ENCODE data around the gene VN1R2.
"Not testable (repeated sequence)": the region's sequence is repeated elsewhere in the genome, so short reads cannot be mapped to it uniquely, and the experiment has no call there.

The VN1R2 gene, protein sequence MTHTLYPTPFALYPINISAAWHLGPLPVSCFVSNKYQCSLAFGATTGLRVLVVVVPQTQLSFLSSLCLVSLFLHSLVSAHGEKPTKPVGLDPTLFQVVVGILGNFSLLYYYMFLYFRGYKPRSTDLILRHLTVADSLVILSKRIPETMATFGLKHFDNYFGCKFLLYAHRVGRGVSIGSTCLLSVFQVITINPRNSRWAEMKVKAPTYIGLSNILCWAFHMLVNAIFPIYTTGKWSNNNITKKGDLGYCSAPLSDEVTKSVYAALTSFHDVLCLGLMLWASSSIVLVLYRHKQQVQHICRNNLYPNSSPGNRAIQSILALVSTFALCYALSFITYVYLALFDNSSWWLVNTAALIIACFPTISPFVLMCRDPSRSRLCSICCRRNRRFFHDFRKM

DNA sequence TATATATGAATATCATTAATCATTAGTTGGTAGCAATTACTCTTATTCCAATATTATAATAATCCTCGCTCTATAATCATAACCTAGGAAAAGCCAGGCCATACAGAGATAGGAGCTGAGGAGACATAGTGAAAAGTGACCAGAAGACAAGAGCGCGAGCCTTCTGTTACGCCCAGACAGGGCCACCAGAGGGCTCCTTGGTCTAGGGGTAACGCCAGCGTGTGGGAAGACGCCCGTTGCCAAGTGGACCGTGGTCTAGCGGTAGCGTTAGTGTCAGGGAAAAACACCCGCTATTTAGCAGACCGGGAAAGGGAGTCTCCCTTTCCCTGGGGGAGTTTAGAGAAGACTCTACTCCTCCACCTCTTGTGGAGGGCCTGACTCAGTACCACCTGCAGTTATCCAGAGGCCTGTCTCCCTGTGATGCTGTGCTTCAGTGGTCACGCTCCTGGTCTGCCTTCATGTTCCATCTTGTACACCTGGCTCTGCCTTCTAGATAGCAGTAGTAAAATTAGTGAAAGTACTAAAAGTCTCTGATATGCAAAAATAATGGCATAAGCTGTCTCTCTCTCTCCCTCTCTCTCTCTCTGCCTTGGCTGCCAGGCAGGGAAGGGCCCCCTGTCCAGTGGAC lies at the start of gene VN1R2:
Gene VN1R2, plus strand, starts transcription at position 578 of the 628 bp plus-strand sequence. CDS start 84 bp downstream, outside the sequence.
- not testable (repeated sequence) for DNase-seq

DNA sequence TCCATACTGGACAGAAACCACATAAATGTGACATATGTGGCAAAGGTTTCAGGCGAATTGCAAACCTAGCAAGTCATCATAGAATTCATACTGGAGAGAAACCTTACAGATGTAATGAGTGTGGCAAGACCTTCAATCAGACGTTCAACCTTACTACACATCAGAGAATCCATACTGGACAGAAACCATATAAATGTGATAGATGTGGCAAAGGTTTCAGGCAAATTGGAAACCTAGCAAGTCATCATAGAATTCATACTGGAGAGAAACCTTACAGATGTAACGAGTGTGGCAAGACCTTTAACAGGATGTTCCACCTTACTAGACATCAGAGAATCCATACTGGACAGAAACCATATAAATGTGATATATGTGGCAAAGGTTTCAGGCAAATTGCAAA lies 46.5 kb upstream of the VN1R2 start:
- DNase-seq = not testable (repeated sequence)

DNA sequence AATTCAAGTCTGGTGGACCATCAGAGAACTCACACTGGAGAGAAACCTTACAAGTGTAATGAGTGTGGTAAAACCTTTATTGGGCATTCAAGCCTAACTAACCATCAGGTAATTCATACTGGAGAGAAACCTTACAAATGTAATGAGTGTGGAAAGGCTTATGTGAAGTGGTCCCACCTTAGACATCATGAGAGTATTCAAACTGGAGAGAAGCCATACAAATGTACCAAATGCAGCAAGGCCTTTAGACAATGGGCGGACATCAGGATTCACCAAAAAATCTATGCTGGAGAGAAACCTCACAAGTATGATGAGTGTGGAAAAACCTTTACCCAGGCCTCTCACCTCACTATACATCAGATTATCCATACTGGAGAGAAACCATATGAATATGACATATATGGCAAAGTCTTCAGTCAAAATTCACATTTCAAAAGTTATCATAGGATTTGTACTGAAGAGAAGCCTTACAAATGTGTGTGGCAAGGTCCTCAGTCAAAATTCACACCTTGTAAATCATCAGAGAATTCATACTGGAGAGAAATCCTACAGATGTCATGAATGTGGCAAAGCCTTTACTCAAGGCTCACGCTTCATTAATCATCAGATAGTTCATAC lies 45.3 kb upstream of the VN1R2 start:
- DNase-seq = no peak

DNA sequence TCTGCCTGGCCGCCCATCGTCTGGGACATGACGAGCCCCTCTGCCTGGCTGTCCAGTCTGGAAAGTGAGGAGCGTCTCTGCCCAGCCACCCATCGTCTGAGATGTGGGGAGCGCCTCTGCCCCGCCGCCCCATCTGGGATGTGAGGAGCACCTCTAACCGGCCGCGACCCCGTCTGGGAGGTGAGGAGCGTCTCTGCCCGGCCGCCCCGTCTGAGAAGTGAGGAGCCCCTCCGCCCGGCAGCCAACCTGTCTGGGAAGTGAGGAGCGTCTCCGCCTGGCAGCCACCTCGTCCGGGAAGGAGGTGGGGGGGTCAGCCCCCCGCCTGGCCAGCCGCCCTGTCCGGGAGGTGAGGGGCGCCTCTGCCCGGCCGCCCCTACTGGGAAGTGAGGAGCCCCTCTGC lies 35.4 kb upstream of the VN1R2 start:
- DNase-seq = not testable (repeated sequence)

DNA sequence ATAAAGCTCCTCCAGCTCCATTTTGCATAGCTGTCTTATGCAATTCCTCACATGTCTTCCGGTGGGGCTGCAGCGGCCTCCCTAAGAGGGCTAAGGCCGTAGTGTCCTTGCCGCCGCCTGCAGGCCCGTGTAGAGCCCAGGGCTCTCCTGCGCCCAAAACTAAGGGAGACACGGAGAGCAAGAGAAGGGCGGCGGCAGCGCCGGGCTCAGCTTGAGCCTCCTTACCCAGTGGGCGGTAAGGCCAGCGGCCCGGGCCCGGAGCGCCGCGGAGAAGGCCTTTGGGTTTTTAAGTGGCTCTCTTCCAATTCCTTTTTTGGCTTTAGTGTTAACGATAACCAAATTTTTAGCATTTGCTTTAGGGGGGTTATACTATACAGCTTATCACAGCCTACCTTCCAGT lies 33.5 kb upstream of the VN1R2 start:
- DNase-seq = no peak

DNA sequence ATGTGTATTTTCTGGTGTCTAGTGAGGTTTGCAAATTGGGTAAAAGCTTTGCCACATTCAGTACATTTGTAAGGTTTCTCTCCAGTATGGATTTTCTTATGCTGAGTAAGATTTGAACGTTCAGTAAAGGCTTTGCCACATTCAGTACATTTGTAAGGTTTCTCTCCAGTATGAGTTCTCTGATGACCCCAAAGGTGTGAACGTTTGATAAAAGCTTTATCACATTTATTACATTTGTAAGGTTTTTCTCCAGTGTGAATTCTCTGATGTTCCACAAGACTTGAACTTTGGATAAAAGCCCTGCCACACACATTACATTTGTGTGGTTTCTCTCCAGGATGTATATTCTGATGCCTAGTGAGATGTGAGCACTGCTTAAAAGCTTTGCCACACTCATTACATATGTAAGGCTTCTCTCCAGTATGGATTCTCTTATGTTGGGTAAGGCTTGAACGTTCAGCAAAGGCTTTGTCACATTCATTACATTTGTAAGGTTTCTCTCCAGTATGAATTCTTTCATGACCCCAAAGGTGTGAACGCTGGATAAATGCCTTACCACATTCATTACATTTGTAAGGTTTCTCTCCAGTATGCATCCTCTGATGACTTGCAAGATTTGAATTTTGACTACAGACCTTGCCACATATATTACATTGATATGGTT lies 20.8 kb upstream of the VN1R2 start:
- DNase-seq = no peak

DNA sequence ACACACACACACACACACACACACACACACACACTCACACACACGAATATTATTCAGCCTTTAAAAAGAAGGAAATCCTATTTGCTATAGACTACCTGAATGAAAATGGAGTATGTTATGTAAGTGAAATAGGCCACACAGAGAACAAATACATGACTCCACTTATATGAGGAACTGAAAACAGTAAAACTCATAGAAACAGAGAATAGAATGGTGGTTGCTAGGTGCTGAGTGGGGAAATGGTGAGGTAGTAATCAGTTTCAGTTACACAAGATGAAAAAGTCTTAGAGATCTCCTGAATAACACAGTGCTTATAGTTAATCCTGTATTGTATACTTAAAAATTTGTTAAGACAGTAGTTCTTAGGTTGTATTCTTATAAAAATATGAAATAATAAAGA lies 11.6 kb upstream of the VN1R2 start:
- no peak for DNase-seq

DNA sequence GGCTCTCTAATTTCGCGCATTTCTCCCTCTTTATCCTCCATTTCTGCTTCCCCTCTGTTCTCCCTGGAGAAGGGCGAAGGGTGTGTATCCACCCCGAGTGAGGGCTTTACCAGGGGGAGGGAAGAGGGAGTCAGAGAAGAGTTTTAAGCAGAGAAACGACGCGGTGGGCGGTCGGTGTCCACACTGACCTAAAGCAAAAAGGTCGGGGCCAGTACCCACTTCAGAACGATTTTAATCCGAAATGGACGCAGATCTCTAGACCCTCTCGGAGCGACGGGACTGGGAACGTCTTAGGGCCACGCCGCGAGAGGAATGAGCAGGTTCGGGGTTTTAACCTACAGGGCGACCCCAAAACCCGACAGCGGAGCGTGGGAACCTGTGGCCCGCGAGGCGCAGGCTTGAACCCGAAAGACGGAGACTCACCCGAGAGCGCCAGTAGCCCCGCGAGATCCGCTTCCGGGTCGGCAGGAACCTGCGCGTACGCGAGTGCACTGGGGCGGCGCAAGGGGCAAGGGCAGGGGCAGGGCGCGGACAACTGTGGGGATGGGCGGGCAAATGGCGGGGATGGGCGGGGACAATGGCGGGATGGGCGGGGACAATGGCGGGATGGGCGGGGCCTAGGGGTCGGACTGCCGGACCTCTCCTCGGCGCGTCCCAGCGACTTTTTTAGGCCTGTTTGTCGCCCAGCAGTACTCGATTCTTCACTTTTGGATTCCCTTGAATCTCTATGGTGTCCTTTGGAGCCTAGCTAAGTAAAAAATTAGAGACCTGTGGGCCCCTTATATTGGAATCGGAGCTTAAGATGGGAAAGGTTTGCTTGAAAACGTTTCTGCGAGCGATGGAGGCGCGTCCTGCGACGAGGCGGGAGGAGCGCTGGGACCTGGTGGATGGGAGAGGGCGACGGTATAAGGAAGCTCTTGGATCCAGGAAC lies 3.4 kb upstream of the VN1R2 start, which contains the start of gene ZNF677:
Gene ZNF677, minus strand, starts transcription at position 463 of the 931 bp plus-strand sequence. CDS start 3,323 bp downstream, outside the sequence.
- no peak for DNase-seq

DNA sequence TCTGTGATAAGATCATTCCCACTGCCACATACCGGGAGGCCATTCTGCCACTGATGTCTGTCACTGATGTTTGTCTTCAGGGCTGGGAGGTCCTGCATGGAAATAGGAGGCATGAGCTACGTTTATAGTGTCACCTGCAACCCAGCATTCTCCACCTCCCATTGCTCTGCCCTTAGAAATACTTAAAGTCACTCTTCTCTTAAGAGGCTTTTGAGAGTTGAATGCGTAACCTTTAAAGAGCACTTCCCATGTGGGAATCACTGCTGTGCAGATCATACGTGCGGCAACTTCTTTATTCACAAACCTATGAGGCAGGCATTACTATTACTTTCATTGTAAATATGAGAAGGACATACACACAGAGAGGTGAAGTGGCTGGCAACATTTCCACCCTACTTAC lies 9.5 kb downstream of the VN1R2 start, which contains the start of gene VN1R4:
Gene VN1R4, minus strand, starts transcription at position 101 of the 400 bp plus-strand sequence. Its CDS starts 58 bp downstream, at position 43.
- DNase-seq = not testable (repeated sequence)

DNA sequence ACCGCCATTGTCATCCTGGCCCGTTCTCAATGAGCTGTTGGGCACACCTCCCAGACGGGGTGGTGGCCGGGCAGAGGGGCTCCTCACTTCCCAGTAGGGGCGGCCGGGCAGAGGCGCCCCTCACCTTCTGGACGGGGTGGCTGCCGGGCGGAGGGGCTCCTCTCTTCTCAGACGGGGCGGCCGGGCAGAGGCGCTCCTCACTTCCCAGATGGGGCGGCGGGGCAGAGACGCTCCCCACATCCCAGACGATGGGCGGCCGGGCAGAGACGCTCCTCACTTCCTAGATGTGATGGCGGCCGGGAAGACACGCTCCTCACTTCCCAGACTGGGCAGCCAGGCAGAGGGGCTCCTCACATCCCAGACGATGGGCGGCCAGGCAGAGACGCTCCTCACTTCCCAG lies 11.8 kb downstream of the VN1R2 start:
- DNase-seq = not testable (repeated sequence)

DNA sequence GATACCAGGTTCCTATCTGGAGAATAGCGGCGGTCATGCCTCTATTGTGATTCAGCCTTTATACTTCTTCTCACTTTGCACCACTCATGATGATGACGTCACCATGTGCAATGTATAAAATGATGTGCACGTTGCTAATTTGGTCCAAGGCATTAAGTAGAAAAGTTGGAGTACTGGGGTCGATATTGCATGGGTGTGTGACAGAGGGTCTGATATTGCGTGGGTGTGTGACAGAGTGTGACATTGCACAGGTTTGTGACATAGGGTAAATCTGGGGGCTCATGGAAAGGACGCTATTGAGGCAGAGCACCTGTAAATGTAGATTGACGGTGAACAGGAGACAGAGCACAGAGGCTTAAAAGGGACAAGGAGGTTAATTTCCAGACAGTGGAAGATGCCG lies 14.0 kb downstream of the VN1R2 start:
- DNase-seq = no peak

DNA sequence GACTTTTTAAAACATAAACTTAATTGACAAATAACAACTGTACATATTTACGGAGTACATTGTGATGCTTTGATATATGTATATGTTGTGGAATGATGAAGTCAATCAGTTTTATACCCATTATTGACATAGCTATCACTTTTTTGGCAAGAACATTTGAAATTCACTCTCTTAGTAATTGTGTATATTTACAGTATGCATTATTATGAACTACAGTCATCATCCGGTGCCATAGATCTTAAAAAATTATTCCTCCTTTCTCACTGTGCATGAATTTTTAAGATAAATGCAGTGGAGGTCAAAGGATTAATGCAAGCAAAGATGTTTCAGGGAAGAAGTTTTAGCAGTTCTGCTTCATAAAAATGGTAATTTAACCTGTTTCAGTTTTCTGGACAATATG lies 17.4 kb downstream of the VN1R2 start:
- no peak for DNase-seq

DNA sequence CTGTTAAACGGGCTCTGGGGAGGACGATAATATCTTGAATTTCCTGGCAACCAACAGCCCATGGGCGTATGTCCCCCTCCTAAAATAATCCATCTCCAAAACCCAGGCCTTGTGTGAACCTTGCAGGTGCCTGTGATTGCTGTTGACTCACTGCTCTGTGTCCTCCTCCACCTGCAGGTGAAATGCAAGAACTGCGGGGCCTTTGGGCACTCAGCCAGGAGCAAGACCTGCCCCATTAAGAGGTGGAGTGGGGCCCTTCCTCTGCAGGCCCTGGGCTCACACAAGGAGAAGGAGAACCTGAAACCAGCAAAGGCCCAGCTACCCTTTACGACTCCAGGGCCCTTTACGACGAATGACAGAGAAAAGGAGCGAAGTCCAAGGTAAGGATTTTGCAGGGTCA lies 23.9 kb downstream of the VN1R2 start:
- DNase-seq = not testable (repeated sequence)

DNA sequence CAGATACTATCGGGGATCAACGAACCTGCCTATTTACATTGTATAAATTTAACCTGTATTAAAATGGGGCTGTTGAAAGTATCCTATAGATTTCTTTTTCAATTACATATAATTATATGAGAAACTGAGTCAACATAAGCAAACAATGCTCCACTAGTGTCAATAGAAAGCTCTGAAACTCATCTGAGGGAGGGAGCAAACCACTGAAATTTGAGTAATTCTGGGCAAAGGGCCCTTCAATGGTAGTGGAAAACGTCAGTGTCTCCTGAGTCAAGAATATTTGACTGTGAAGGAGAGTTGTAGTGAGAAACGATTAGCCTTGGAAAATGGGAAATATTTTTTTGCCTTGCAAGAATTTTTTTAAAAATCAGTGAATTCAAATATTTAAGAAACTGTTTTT lies 27.0 kb downstream of the VN1R2 start:
- no peak for DNase-seq

DNA sequence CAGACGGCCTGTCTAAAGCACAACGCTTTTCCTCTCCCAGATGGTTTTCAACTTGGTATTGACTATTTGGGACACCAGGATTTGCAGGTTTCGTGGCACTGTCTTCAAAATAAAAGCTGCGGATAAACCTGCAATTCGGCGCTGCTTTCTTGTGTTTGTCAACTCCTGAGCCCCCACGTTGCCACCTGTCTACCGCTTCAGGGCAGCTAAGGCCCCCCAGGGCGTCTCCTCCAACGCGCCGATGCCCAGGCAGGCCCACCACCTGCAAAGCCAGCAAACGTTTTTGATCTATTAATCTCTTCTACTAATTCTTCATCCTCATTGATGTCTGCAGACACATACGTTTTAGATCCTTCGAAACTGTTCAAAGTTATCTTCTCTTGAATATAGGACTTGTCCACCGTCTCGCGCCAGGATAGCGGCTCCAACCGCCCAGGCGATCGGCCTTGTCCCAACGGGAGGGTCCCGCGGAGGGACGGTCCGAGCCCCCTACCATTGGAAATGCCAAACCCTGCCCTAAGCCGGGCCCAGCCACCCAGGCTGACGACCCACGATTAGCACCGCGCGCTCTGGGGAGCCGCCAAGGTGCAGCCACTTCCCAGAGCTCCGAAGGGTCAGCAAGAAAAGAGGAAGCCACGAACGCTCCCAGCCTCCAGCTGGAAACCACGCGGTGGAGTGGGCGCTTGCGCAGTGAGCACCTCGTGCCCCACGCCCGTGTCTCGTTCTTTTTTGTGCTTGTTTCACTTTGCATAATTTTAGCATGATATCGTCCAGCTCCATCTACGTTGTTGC lies 32.9 kb downstream of the VN1R2 start:
- no peak for DNase-seq

DNA sequence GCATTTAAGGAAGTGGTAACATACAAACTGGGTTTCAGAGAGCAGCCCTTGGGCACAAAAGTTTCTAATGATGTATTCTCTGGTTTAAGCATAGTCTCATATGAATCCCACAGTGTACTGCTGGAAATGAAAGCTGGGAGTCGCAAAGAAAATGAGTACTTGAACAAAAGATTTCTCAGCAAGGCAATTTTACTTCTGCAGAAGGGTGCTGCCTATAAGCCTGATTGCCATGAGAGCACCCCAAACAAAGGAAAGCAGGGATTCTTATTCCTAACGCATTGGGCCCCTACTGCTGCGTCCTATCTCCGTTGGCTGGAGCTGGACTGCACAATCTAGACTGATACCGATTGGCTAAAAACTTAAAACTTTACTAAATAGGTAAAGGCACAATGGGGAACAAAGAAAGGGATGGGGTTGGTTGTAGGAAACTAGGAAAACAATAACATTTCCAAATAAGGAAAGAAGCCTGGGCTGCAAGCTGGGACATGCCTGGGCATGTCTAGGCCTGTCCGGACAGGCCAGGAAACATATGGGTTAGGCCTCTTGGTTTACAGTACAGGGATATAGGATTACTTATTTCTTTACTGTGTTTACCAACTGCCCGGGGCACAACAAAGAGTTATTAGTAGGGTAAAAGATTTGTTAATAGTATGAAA lies 36.8 kb downstream of the VN1R2 start:
- no peak for DNase-seq

DNA sequence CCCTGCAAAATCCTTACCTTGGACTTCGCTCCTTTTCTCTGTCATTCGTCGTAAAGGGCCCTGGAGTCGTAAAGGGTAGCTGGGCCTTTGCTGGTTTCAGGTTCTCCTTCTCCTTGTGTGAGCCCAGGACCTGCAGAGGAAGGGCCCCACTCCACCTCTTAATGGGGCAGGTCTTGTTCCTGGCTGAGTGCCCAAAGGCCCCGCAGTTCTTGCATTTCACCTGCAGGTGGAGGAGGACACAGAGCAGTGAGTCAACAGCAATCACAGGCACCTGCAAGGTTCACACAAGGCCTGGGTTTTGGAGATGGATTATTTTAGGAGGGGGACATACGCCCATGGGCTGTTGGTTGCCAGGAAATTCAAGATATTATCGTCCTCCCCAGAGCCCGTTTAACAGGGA lies 43.2 kb downstream of the VN1R2 start:
- DNase-seq = not testable (repeated sequence)

DNA sequence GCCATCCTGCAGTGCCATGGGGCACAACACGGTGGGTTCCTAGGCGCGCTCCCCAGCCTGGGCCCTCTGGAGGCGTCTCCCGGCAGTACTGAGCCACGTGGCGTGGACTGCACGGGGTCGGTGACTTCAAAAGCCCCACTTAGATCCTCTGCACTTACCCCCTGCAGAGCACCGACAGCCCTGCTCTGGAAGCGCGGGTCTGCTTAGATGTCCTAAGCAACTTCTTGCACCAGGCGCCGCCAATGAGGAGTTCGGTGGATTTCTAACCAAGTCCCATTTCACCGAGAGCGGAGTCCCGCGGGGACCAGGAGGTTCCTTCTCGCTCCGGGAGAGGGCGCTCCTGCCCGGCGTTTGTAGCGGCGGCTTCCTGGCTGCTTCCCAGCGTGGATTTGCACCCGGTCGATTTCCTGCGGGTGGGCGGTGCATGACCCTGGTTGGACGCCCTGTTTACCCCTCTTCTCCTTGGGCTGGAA lies 50.3 kb downstream of the VN1R2 start:
- no peak for DNase-seq

Data from NCI-H446 (cell line).